ENCODE measurements around the gene NT5C3B. TPM values are rescaled to one million over a fixed set of nuclear protein-coding genes. Genes with fewer than 3 reads are reported as not detected.

The NT5C3B gene
- total RNA-seq, 4 donors from 2014 or later: 64.8 to 95.6 (median 70.1) TPM

DNA sequence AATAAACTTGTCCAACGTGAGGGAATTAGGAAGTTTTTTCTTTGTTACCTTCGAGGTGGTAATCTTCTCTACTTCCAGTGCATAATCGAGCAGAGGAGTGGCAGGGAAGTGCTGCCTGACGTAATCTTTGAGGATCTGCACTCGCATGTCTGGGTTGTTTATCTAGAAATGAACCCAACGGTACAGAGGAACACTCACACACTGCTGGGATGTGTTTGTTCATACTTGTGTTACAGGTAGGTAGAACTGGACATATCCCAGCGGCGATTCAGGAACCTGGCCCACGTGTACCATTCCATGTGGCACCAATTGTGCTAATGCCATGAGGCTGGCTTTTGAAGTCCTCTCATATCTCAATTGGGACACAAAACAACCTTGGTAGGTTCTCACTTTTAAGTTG lies 33.4 kb upstream of the NT5C3B start:
- 75% methylated on average over 9 of the region's 9 CpGs for WGBS
- DNase-seq (ENCODE audit: extremely low spot score): no peak
- intact Hi-C loops (cut with DNase I): loop anchor here (5.0 kb wide), 1 partner anchor 57 kb away; the partner anchor contains the start of genes FKBP10 and P3H4
- TF ChIP-seq POLR2AphosphoS5 (IDR thresholded peaks at IDR 0.05): no peak
- no peak for TF ChIP-seq POLR2A (IDR thresholded peaks at IDR 0.05; ENCODE audit: low read depth)
- no peak for TF ChIP-seq EP300 (IDR thresholded peaks at IDR 0.05)
- no peak for TF ChIP-seq CTCF (IDR thresholded peaks at IDR 0.05)
- Histone ChIP-seq H3K4me3 (no peak overlapping the region), H3K36me3 (peaks cover 31 to 77% (median 73%) of the 10 kb centered on the region in 4 donors), H3K27ac (replicated peaks in 1 of 4) (no peak overlapping the region), H3K27me3 (no peaks in the 10 kb centered on the region), H3K4me1 (peaks cover 0 to 5% (median 2%) of the 10 kb centered on the region in 4 donors), H3K9me3 (no peaks in the 10 kb centered on the region)

GRCh38 chr17:41868568-41868967 lies 32.5 kb upstream of the NT5C3B start:
- Histone ChIP-seq H3K4me3 (no peak overlapping the region), H3K9me3 (no peaks in the 10 kb centered on the region), H3K4me1 (peaks cover 8 to 13% (median 10%) of the 10 kb centered on the region in 4 donors), H3K36me3 (peaks cover 29 to 69% (median 64%) of the 10 kb centered on the region in 4 donors), H3K27ac (replicated peaks in 1 of 4) (no peak overlapping the region), H3K27me3 (no peaks in the 10 kb centered on the region)
- DNase-seq (ENCODE audit: extremely low spot score): no peak
- TF ChIP-seq CTCF (IDR thresholded peaks at IDR 0.05) (no peak), POLR2A (IDR thresholded peaks at IDR 0.05; ENCODE audit: low read depth) (no peak), POLR2AphosphoS5 (IDR thresholded peaks at IDR 0.05) (no peak), EP300 (IDR thresholded peaks at IDR 0.05) (no peak)
- intact Hi-C loops (cut with DNase I): loop anchor here (5.0 kb wide), 1 partner anchor 56 kb away; the partner anchor contains the start of genes FKBP10 and P3H4
- 64% methylated on average over 3 of the region's 3 CpGs for WGBS

- peaks cover 7 to 38% (median 35%) of the 10 kb centered on the region in 4 donors for H3K36me3 ChIP-seq
- no peak for DNase-seq (ENCODE audit: extremely low spot score)
- H3K27ac ChIP-seq (replicated peaks in 1 of 4): peak overlapping the region; percentile 88 to 96 (median 93)
- intact Hi-C loops (cut with DNase I): loop anchor here (5.0 kb wide), 1 partner anchor 53 kb away; the partner anchor contains the start of genes FKBP10 and P3H4
- 0% methylated on average over 10 of the region's 10 CpGs for WGBS
- H3K9me3 ChIP-seq: no peaks in the 10 kb centered on the region
- peaks cover 28 to 44% (median 36%) of the 10 kb centered on the region in 4 donors for H3K4me1 ChIP-seq
- no peak for TF ChIP-seq POLR2A (IDR thresholded peaks at IDR 0.05; ENCODE audit: low read depth)
- TF ChIP-seq EP300 (IDR thresholded peaks at IDR 0.05): no peak
- peak in 1 of 3 experiments; percentile 39 for TF ChIP-seq CTCF (IDR thresholded peaks at IDR 0.05)
- no peak for TF ChIP-seq POLR2AphosphoS5 (IDR thresholded peaks at IDR 0.05)
- peak overlapping the region; percentile 78 to 91 (median 80) for H3K4me3 ChIP-seq
- no peaks in the 10 kb centered on the region for H3K27me3 ChIP-seq
These were observed 29.5 kb upstream of the NT5C3B start for GRCh38 chr17:41865596-41865893.

GRCh38 chr17:41864836-41865595 lies 29.0 kb upstream of the NT5C3B start, which contains the start of gene KLHL11:
Gene KLHL11, minus strand, starts transcription at chr17:41865423. Its CDS starts 53 bp downstream, at chr17:41865370.
- Histone ChIP-seq H3K36me3 (peaks cover 7 to 33% (median 29%) of the 10 kb centered on the region in 4 donors), H3K9me3 (no peaks in the 10 kb centered on the region), H3K27ac (replicated peaks in 1 of 4) (peak within 1 kb of the TSS; percentile 88 to 96 (median 93)), H3K27me3 (no peaks in the 10 kb centered on the region), H3K4me1 (peaks cover 28 to 49% (median 40%) of the 10 kb centered on the region in 4 donors), H3K4me3 (peak within 1 kb of the TSS; percentile 78 to 91 (median 80))
- TF ChIP-seq POLR2AphosphoS5 (IDR thresholded peaks at IDR 0.05) (peak; percentile 94), EP300 (IDR thresholded peaks at IDR 0.05) (no peak), POLR2A (IDR thresholded peaks at IDR 0.05; ENCODE audit: low read depth) (peak; percentile 53), CTCF (IDR thresholded peaks at IDR 0.05) (peak in 2 of 3 experiments; percentile 8 to 18)
- intact Hi-C loops (cut with DNase I): loop anchor here (5.0 kb wide), 1 partner anchor 53 kb away; the partner anchor contains the start of genes FKBP10 and P3H4
- 0% methylated on average over 10 of the region's 90 CpGs for WGBS
- peak; percentile 93 for DNase-seq (ENCODE audit: extremely low spot score)

Measured in esophagus muscularis mucosa (tissue), 4 donors.